ENCODE measurements around the gene UTF1. TPM values are rescaled to one million over a fixed set of nuclear protein-coding genes. Genes with fewer than 3 reads are reported as not detected.

The UTF1 gene
- polyA plus RNA-seq, 1 donor from 2014 or later = not detected

DNA sequence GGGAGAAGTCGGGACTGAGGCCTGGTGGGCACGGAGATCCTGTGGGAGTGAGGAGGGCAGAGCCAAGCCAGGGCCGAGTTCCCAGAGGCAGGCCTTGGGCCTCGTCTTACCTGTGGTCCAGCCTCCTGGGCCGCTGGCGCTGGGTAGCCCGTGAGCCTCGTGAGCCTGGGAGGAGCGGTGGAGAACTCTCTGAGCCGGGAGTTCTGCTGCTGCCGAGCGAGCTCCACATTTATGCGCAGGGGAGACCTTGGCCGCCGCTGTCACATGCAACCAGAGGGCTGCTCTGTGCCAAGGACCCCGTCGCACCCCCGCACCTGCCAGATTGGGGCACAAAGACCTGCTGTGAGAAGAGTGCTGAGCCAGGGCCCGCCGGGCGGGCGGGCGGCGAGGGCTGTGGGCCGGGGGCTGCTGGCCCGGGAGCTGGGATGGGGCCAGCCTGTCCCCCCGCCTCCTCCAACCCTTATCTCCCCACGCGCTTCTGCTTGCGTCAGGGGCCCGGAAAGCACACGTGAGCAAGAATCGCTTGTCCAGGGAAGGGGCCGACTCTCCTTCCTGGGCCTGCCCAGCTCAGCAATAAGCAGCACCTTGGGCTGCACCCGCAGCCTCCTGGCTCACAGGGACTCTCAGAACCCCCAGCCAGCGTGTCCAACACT is 17.8 kb downstream of the UTF1 start:
- Histone ChIP-seq H2AFZ (ENCODE audit: low read depth, low read length) (no peak overlapping the region), H3K4me3 (ENCODE audit: low read length) (no peak overlapping the region), H3K36me3 (ENCODE audit: insufficient read depth, low read length) (no peaks in the 10 kb centered on the region), H3K4me2 (ENCODE audit: low read length) (no peak overlapping the region), H3K27me3 (ENCODE audit: insufficient read depth, low read depth, low read length) (no peaks in the 10 kb centered on the region), H3K9me2 (ENCODE audit: insufficient read depth, low read length) (no peaks in the 10 kb centered on the region), H3F3A (ENCODE audit: insufficient read depth, low read length, poor library complexity, severe bottlenecking) (no peaks in the 10 kb centered on the region), H4K20me1 (ENCODE audit: insufficient read depth) (no peaks in the 10 kb centered on the region), H3K9ac (ENCODE audit: low read length) (no peak overlapping the region), H3K27ac (ENCODE audit: low read length) (no peak overlapping the region), H3K9me3 (ENCODE audit: low read length) (no peaks in the 10 kb centered on the region), H3K79me2 (replicated peaks; ENCODE audit: insufficient read depth, low read length) (no peaks in the 10 kb centered on the region)
- TF ChIP-seq POLR2AphosphoS5 (IDR thresholded peaks at IDR 0.05) (no peak), MXI1 (conservative IDR thresholded peaks at IDR 0.05; ENCODE audit: poor library complexity, severe bottlenecking) (no peak), RAD21 (conservative IDR thresholded peaks at IDR 0.05) (no peak), TAF1 (IDR thresholded peaks at IDR 0.05; ENCODE audit: low read depth) (no peak), SMC3 (conservative IDR thresholded peaks at IDR 0.05; ENCODE audit: poor library complexity) (no peak), REST (IDR thresholded peaks at IDR 0.05; ENCODE audit: borderline replicate concordance) (no peak), EP300 (conservative IDR thresholded peaks at IDR 0.05; ENCODE audit: poor library complexity, severe bottlenecking) (no peak)

DNA sequence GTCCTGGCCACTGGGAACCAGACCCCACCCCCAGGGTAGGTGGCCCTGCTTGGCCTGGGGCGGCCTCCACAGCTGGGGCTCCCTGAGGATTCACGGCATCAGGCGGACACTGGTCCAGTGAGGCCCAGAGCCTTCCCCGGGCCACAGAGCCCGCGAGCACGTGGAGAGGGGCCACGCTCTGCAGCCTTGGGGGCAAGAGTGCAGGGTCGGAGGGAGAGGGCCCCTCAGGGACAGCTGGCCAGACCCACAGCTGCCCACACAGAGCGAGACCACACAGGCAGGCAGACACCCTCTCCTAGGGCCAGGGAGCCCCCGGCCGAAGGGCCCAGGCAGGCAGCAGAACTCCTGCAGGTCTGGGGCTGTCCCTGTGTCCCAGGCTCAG is 18.3 kb downstream of the UTF1 start:
- H3K36me3 ChIP-seq (ENCODE audit: insufficient read depth, low read length) = no peaks in the 10 kb centered on the region
- H2AFZ ChIP-seq (ENCODE audit: low read depth, low read length) = no peak overlapping the region
- no peak for TF ChIP-seq EZH2 (IDR thresholded peaks at IDR 0.05; ENCODE audit: borderline replicate concordance, insufficient read depth, low read length, poor library complexity, severe bottlenecking)
- no peak for TF ChIP-seq POLR2AphosphoS5 (IDR thresholded peaks at IDR 0.05)
- TF ChIP-seq REST (IDR thresholded peaks at IDR 0.05; ENCODE audit: borderline replicate concordance) = no peak
- TF ChIP-seq MXI1 (conservative IDR thresholded peaks at IDR 0.05; ENCODE audit: poor library complexity, severe bottlenecking) = no peak
- no peak for TF ChIP-seq EP300 (conservative IDR thresholded peaks at IDR 0.05; ENCODE audit: poor library complexity, severe bottlenecking)
- TF ChIP-seq TAF1 (IDR thresholded peaks at IDR 0.05; ENCODE audit: low read depth) = no peak
- TF ChIP-seq CTCF (IDR thresholded peaks at IDR 0.05; ENCODE audit: poor library complexity, severe bottlenecking) = no peak
- TF ChIP-seq SMC3 (conservative IDR thresholded peaks at IDR 0.05; ENCODE audit: poor library complexity) = no peak
- no peak for TF ChIP-seq RAD21 (conservative IDR thresholded peaks at IDR 0.05)
- no peaks in the 10 kb centered on the region for H3F3A ChIP-seq (ENCODE audit: insufficient read depth, low read length, poor library complexity, severe bottlenecking)
- H3K4me2 ChIP-seq (ENCODE audit: low read length) = no peak overlapping the region
- no peaks in the 10 kb centered on the region for H4K20me1 ChIP-seq (ENCODE audit: insufficient read depth)
- no peaks in the 10 kb centered on the region for H3K9me3 ChIP-seq (ENCODE audit: low read length)
- no peak overlapping the region for H3K4me3 ChIP-seq (ENCODE audit: low read length)
- no peaks in the 10 kb centered on the region for H3K79me2 ChIP-seq (replicated peaks; ENCODE audit: insufficient read depth, low read length)
- no peak overlapping the region for H3K9ac ChIP-seq (ENCODE audit: low read length)
- no peaks in the 10 kb centered on the region for H3K9me2 ChIP-seq (ENCODE audit: insufficient read depth, low read length)
- H3K27me3 ChIP-seq (ENCODE audit: insufficient read depth, low read depth, low read length) = no peaks in the 10 kb centered on the region
- no peak overlapping the region for H3K27ac ChIP-seq (ENCODE audit: low read length)
